ENCODE results near the gene RAB10. TPM values are rescaled to one million over a fixed set of nuclear protein-coding genes. Genes with fewer than 3 reads are reported as not detected.

Gene RAB10
- total and polyA plus RNA-seq, 2 of the 4 experiments (the other 2 are of a cell fraction): 30.1 to 77.1 TPM

DNA sequence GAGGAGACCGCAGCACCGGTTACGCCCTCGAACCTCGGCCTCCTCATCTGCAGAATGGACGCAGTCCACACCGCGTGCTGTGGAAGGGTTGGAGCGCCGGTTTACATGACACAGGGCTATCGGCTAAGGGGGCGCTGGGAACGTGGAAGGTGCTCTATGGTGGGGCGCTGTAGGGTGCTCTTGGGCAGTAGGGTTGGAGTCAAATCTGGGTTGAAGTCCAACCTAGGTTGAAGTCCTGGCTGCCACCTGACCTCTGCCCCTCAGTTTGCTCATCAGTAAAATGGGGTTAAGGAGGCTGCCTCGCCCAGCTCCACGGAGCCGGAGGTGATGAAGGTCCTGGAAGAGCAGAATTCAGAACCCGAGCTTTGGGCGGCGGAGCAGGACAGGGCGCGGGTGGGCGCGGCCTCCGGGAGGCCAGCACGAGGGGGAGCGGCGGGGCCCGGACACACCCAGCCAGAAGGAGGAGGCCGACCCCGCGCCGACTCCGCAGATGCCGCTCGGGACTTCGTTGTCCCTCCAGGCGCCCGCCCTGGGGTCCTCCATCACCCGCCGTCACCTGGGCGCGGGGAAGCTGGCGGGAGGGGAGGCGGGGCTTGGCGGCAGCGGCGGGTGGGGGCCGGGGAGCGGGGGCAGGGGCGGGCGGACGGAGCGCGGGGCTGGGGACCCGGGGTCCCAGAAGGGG, 138.4 kb downstream of the RAB10 start:
- Histone ChIP-seq H3K4me2 (ENCODE audit: low read depth, low read length) (no peak overlapping the region), H4K5ac (ENCODE audit: low read depth, low read length) (no peak overlapping the region), H3K4ac (ENCODE audit: low read depth, low read length) (no peak overlapping the region), H3K9me3 (ENCODE audit: control insufficient read depth, insufficient read depth, low read length) (no peaks in the 10 kb centered on the region; the same call in 1 of the 2 replicates), H4K8ac (ENCODE audit: low read depth in 2 of 2, low read length in 2 of 2) (no peak overlapping the region), H2BK15ac (ENCODE audit: low read depth, low read length) (no peak overlapping the region), H3K23ac (ENCODE audit: low read depth, low read length) (no peak overlapping the region), H3K27ac (ENCODE audit: insufficient read depth, low read length) (no peak overlapping the region), H2BK5ac (ENCODE audit: low read depth, low read length, poor library complexity, severe bottlenecking) (no peak overlapping the region), H3K9me1 (ENCODE audit: insufficient read depth, low read length) (no peaks in the 10 kb centered on the region), H2AK5ac (ENCODE audit: low read depth, low read length) (no peak overlapping the region), H3K27me3 (ENCODE audit: control insufficient read depth, insufficient read depth, low read length) (peaks cover 60% of the 10 kb centered on the region), H2AK9ac (replicated peaks; ENCODE audit: low read depth, low read length, poor library complexity) (peak overlapping the region; percentile 72), H3K9ac (ENCODE audit: low read depth, low read length) (no peak overlapping the region), H4K20me1 (ENCODE audit: insufficient read depth, low read length) (no peaks in the 10 kb centered on the region), H2BK120ac (ENCODE audit: low read depth, low read length) (no peak overlapping the region), H3K4me3 (ENCODE audit: insufficient read depth, low read depth, low read length) (no peak overlapping the region), H3K79me1 (ENCODE audit: low read depth in 1 of 2, low read length in 2 of 2) (no peaks in the 10 kb centered on the region), H3K56ac (ENCODE audit: extremely low read depth, insufficient read depth, low read length) (no peak overlapping the region), H3K4me1 (ENCODE audit: control insufficient read depth, insufficient read depth, low read length) (no peaks in the 10 kb centered on the region), H3K18ac (ENCODE audit: low read depth, low read length) (no peak overlapping the region), H3K36me3 (ENCODE audit: control insufficient read depth, insufficient read depth, low read length) (no peaks in the 10 kb centered on the region), H2BK20ac (ENCODE audit: low read depth, low read length) (no peak overlapping the region), H4K91ac (ENCODE audit: insufficient read depth, low read depth, low read length) (no peak overlapping the region), H3K14ac (replicated peaks; ENCODE audit: low read depth, low read length) (no peak overlapping the region), H2AFZ (replicated peaks; ENCODE audit: low read length, poor library complexity) (no peak overlapping the region)
- dilution Hi-C loops (cut with HindIII; ENCODE audit: low sequenced_read_pairs, unreplicated experiment) (no loop called here), intact Hi-C loops (cut with micrococcal nuclease) (no loop called here), in situ Hi-C loops (cut with MboI; ENCODE audit: low sequenced_read_pairs) (no loop called here)
- no peak for ATAC-seq (ENCODE audit: low read depth)
- 6% methylated on average over 8 of the region's 56 CpGs; no CpG with 5 or more reads in 1 of the 2 experiments for WGBS, 2 experiments (ENCODE audit: extremely low coverage in 2 of 2, insufficient read length in 1 of 2)
- no TSS peak for BruUV-seq (replicated peaks)
- DNase-seq: no peak
- ChIA-PET CTCF (no interaction called here), POLR2A (ENCODE audit: unreplicated experiment) (no interaction called here)
- TF ChIP-seq CEBPB (IDR thresholded peaks at IDR 0.05; ENCODE audit: low read depth, low read length): no peak
